Measurements from ENCODE around the gene SEPTIN1. TPM values are rescaled to one million over a fixed set of nuclear protein-coding genes. Genes with fewer than 3 reads are reported as not detected.

Gene SEPTIN1
- total RNA-seq, 1 experiment from 2014 or later, result 3.4 TPM

DNA sequence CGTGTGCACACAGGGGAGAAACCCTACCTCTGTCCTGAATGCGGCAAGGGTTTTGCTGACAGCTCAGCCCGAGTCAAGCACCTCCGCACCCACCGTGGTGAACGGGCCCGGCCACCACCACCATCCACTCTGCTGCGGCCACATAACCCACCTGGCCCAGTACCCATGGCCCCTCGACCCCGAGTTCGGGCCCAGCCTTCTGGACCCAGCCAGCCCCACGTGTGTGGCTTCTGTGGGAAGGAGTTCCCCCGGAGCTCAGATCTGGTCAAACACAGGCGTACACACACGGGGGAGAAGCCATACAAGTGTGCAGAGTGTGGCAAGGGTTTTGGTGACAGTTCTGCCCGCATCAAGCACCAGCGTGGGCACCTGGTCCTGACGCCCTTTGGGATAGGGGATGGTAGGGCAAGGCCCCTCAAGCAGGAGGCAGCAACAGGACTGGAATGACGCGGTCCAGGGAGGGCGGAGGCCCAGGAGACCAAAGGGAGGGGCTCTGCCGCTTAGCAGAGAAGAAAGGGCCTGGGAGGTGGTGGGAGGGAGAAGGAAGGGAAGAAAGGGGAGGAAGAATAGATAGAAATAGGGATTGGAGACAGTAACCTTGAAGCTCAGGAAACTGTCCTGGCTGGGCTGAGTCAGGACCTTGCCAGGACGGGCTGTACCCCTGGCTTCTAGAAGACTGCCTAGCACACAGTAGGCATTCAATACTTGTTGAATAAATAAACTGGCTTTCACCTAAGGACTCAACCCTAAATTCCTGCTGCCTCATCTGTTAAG is 16.5 kb upstream of the SEPTIN1 start:
- no peak for DNase-seq (ENCODE audit: low read depth, low spot score)
- BruUV-seq (replicated peaks), result no TSS peak
- Histone ChIP-seq H3K4me1 (ENCODE audit: control insufficient read depth in 1 of 2, insufficient read depth in 2 of 2, low read length in 2 of 2) (peaks cover 34 to 58% of the 10 kb centered on the region in 2 experiments), H2AFZ (ENCODE audit: low read depth, low read length, poor library complexity, severe bottlenecking) (no peak overlapping the region), H3K9me3 (ENCODE audit: control insufficient read depth in 1 of 2, insufficient read depth in 1 of 2, low read depth in 1 of 2, low read length in 2 of 2) (no peaks in the 10 kb centered on the region), H3K79me2 (ENCODE audit: insufficient read depth, low read length) (peaks cover 25% of the 10 kb centered on the region), H3K27me3 (ENCODE audit: insufficient read depth, low read length) (no peaks in the 10 kb centered on the region), H4K20me1 (ENCODE audit: insufficient read depth) (no peaks in the 10 kb centered on the region), H3K36me3 (ENCODE audit: control insufficient read depth in 1 of 2, insufficient read depth in 2 of 2, low read length in 2 of 2) (peaks cover 2 to 18% of the 10 kb centered on the region in 2 experiments; a peak in 3 of 4 replicates), H3K4me3 (replicated peaks in 1 of 2; ENCODE audit: low read depth in 1 of 2, low read length in 2 of 2) (no peak overlapping the region), H3K27ac (ENCODE audit: low read depth, low read length) (peak overlapping the region; percentile 72), H3K4me2 (ENCODE audit: low read length) (no peak overlapping the region), H3K9me2 (ENCODE audit: insufficient read depth) (no peaks in the 10 kb centered on the region), H3K9ac (ENCODE audit: low read length) (no peak overlapping the region)
- POLR2A ChIA-PET, result interaction anchor here (2.0 kb wide), 1 partner anchor 28 kb away, joined by 7 read pairs; the partner anchor contains the start of gene TBC1D10B
- ATAC-seq, result no peak
- CTCF ChIA-PET, result no interaction called here
- TF ChIP-seq EZH2phosphoT487 (IDR thresholded peaks at IDR 0.05; ENCODE audit: borderline replicate concordance), result no peak
- no peak for TF ChIP-seq SIN3A (IDR thresholded peaks at IDR 0.05; ENCODE audit: low read depth)
- no peak for TF ChIP-seq POLR2A (IDR thresholded peaks at IDR 0.05; ENCODE audit: borderline replicate concordance, extremely low read depth, insufficient read depth, insufficient read length)
- TF ChIP-seq SP1 (IDR thresholded peaks at IDR 0.05; ENCODE audit: low read depth), result no peak
- intact Hi-C loops (cut with micrococcal nuclease), result no loop called here
- RAD21 ChIA-PET (ENCODE audit: low non-redundant PET in 1 of 2, low total read pairs in 2 of 2, uncharacterized antibody in 2 of 2, unreplicated experiment in 2 of 2), result no interaction called here

GRCh38 chr16:30397776-30398660 is 15.7 kb upstream of the SEPTIN1 start:
- CTCF ChIA-PET, result no interaction called here
- ATAC-seq (no peak), DNase-seq (ENCODE audit: low read depth, low spot score) (no peak)
- no TSS peak for BruUV-seq (replicated peaks)
- H3K79me2 ChIP-seq (ENCODE audit: insufficient read depth, low read length), result peaks cover 25% of the 10 kb centered on the region
- no peak overlapping the region for H3K9ac ChIP-seq (ENCODE audit: low read length)
- RAD21 ChIA-PET (ENCODE audit: low non-redundant PET in 1 of 2, low total read pairs in 2 of 2, uncharacterized antibody in 2 of 2, unreplicated experiment in 2 of 2), result no interaction called here
- no peak overlapping the region for H3K4me2 ChIP-seq (ENCODE audit: low read length)
- H2AFZ ChIP-seq (ENCODE audit: low read depth, low read length, poor library complexity, severe bottlenecking), result no peak overlapping the region
- H4K20me1 ChIP-seq (ENCODE audit: insufficient read depth), result no peaks in the 10 kb centered on the region
- H3K27ac ChIP-seq (ENCODE audit: low read depth, low read length), result no peak overlapping the region; the same call in 1 of the 2 replicates
- H3K4me3 ChIP-seq (replicated peaks in 1 of 2; ENCODE audit: low read depth in 1 of 2, low read length in 2 of 2), result no peak overlapping the region
- peaks cover 37 to 63% of the 10 kb centered on the region in 2 experiments for H3K4me1 ChIP-seq (ENCODE audit: control insufficient read depth in 1 of 2, insufficient read depth in 2 of 2, low read length in 2 of 2)
- intact Hi-C loops (cut with micrococcal nuclease), result no loop called here
- TF ChIP-seq ZNF274 (IDR thresholded peaks at IDR 0.05; ENCODE audit: low read depth, low read length) (no peak), CBX3 (IDR thresholded peaks at IDR 0.05; ENCODE audit: low read depth) (no peak), FOSL1 (IDR thresholded peaks at IDR 0.05; ENCODE audit: low read depth) (no peak), MAX (IDR thresholded peaks at IDR 0.05) (no peak), POLR2A (IDR thresholded peaks at IDR 0.05; ENCODE audit: borderline replicate concordance, extremely low read depth, insufficient read depth, insufficient read length) (no peak), ELF1 (IDR thresholded peaks at IDR 0.05; ENCODE audit: borderline replicate concordance, low read depth) (no peak), YY1 (IDR thresholded peaks at IDR 0.05; ENCODE audit: extremely low read depth, insufficient replicate concordance, low read depth, low read length) (no peak), TCF7L2 (IDR thresholded peaks at IDR 0.05; ENCODE audit: borderline replicate concordance, extremely low read depth, insufficient read depth, insufficient read length) (no peak), SRF (IDR thresholded peaks at IDR 0.05; ENCODE audit: low read depth) (no peak), ZFX (IDR thresholded peaks at IDR 0.05) (no peak)
- no peaks in the 10 kb centered on the region for H3K27me3 ChIP-seq (ENCODE audit: insufficient read depth, low read length)
- POLR2A ChIA-PET, result interaction anchor here (1.1 kb wide), 1 partner anchor 9 kb away, joined by 3 read pairs; the partner anchor contains the start of gene ZNF771
- peaks cover 2 to 18% of the 10 kb centered on the region in 2 experiments; a peak in 3 of 4 replicates for H3K36me3 ChIP-seq (ENCODE audit: control insufficient read depth in 1 of 2, insufficient read depth in 2 of 2, low read length in 2 of 2)
- H3K9me2 ChIP-seq (ENCODE audit: insufficient read depth), result no peaks in the 10 kb centered on the region
- H3K9me3 ChIP-seq (ENCODE audit: control insufficient read depth in 1 of 2, insufficient read depth in 1 of 2, low read depth in 1 of 2, low read length in 2 of 2), result no peaks in the 10 kb centered on the region

All from HCT116 (cell line).